Tibial nerve (tissue), 4 donors: ENCODE results near the gene NMT1. TPM values are rescaled to one million over a fixed set of nuclear protein-coding genes. Genes with fewer than 3 reads are reported as not detected.

Experiments
- DNase-seq, 2 donors: peaks; one replicate each; pipeline ENCODE4 v3.0.0-alpha.2; 2019; ENCODE audit warnings: low spot score in 2 of 2
- H3K27ac ChIP-seq, 4 donors: fragments of 200-600 bp; sonication (generic) in 3 of 4; one replicate each; pipeline ENCODE4 v1.5.1; 2017 to 2019; ENCODE audit warnings: mild to moderate bottlenecking in 1 of 4
- H3K27me3 ChIP-seq, 2 donors: fragments of 200-600 bp; sonication (generic) in 1 of 2; one replicate each; pipeline versions ENCODE4 v1.5.1 to v1.6.0; 2017 to 2019
- H3K36me3 ChIP-seq, 3 donors: fragments of 200-600 bp; sonication (generic); one replicate each; pipeline ENCODE4 v1.5.1; 2018 to 2019
- H3K4me1 ChIP-seq, 4 donors: fragments of 200-600 bp; sonication (generic) in 3 of 4; one replicate each; pipeline ENCODE4 v1.5.1; 2017 to 2019
- H3K4me3 ChIP-seq, 4 donors: fragments of 200-600 bp; sonication (generic) in 3 of 4; one replicate each; pipeline ENCODE4 v1.5.1; 2017 to 2019; ENCODE audit warnings: mild to moderate bottlenecking in 1 of 4, moderate library complexity in 1 of 4
- H3K9me3 ChIP-seq, 4 donors: fragments of 200-600 bp; sonication (generic) in 3 of 4; one replicate each; pipeline ENCODE4 v1.5.1; 2017 to 2019
- CTCF ChIP-seq, 5 experiments: fragments of 200-600 bp in 3 of 5; fragments of 450-650 bp in 2 of 5; sonication (generic) in 3 of 5; IDR thresholded peaks; one replicate each; pipeline ENCODE4 v1.5.1; 2016 to 2019; ENCODE audit warnings: antibody characterized with exemption in 5 of 5, mild to moderate bottlenecking in 3 of 5, moderate library complexity in 2 of 5
- EP300 ChIP-seq, 2 donors: sonication (generic); formaldehyde crosslinking; IDR thresholded peaks; one replicate each; pipeline ENCODE4 v1.6.1; 2017; ENCODE audit warnings: antibody characterized with exemption in 2 of 2, mild to moderate bottlenecking in 1 of 2
- POLR2A ChIP-seq, 2 donors: fragments of 450-650 bp; IDR thresholded peaks; one replicate each; pipeline ENCODE4 v1.6.1; 2017; ENCODE audit warnings: antibody characterized with exemption in 2 of 2, mild to moderate bottlenecking in 2 of 2, moderate library complexity in 2 of 2
- WGBS, 2 donors: methylation state at CpG; one replicate each; pipeline ENCODE4 v1.1.5; 2018; 5-methylcytosine and 5-hydroxymethylcytosine counted together
- total RNA-seq, 4 donors: library from RNA; depleted of rRNA; stranded (reverse); fragments of >200 nt; gene quantifications; one replicate each; pipeline ENCODE4 v1.1.0, GENCODE V29; 2016

The NMT1 gene
- total RNA-seq, 4 donors from 2014 or later = 63.2 to 97.9 (median 80.1) TPM

GRCh38 chr17:45118691-45119090 is 57.6 kb downstream of the NMT1 start:
- H3K9me3 ChIP-seq = no peaks in the 10 kb centered on the region
- WGBS, 2 donors = 91 to 93% methylated on average over 17 to 21 of the region's 23 CpGs
- H3K27ac ChIP-seq = no peak overlapping the region
- H3K36me3 ChIP-seq = peaks cover 0 to 68% (median 0%) of the 10 kb centered on the region in 3 donors
- TF ChIP-seq POLR2A (IDR thresholded peaks at IDR 0.05) (no peak), CTCF (IDR thresholded peaks at IDR 0.05) (no peak), EP300 (IDR thresholded peaks at IDR 0.05) (no peak)
- H3K4me3 ChIP-seq = no peak overlapping the region
- no peak for DNase-seq
- peaks cover 0 to 33% (median 2%) of the 10 kb centered on the region in 4 donors for H3K4me1 ChIP-seq
- no peaks in the 10 kb centered on the region for H3K27me3 ChIP-seq

- Histone ChIP-seq H3K9me3 (no peaks in the 10 kb centered on the region), H3K27ac (no peak overlapping the region), H3K4me3 (no peak overlapping the region), H3K36me3 (peaks cover 0 to 58% (median 0%) of the 10 kb centered on the region in 3 donors), H3K4me1 (peaks cover 0 to 41% (median 9%) of the 10 kb centered on the region in 4 donors), H3K27me3 (no peaks in the 10 kb centered on the region)
- no peak for TF ChIP-seq EP300 (IDR thresholded peaks at IDR 0.05)
- TF ChIP-seq CTCF (IDR thresholded peaks at IDR 0.05) = no peak
- 73 to 83% methylated on average over 8 of the region's 8 CpGs for WGBS, 2 donors
- DNase-seq = no peak
Measured at GRCh38 chr17:45119964-45120363, 58.8 kb downstream of the NMT1 start.

GRCh38 chr17:45120558-45120957 is 59.4 kb downstream of the NMT1 start:
- no peak overlapping the region for H3K27ac ChIP-seq
- no peak overlapping the region for H3K4me3 ChIP-seq
- no peak for TF ChIP-seq EP300 (IDR thresholded peaks at IDR 0.05)
- no peak for TF ChIP-seq CTCF (IDR thresholded peaks at IDR 0.05)
- TF ChIP-seq POLR2A (IDR thresholded peaks at IDR 0.05) = no peak
- H3K9me3 ChIP-seq = no peaks in the 10 kb centered on the region
- WGBS, 2 donors = 76 to 86% methylated on average over 15 to 22 of the region's 22 CpGs
- DNase-seq = no peak
- peaks cover 0 to 52% (median 0%) of the 10 kb centered on the region in 3 donors for H3K36me3 ChIP-seq
- no peaks in the 10 kb centered on the region for H3K27me3 ChIP-seq
- H3K4me1 ChIP-seq = peaks cover 0 to 47% (median 9%) of the 10 kb centered on the region in 4 donors

GRCh38 chr17:45121055-45121454 is 59.9 kb downstream of the NMT1 start:
- DNase-seq = no peak
- peaks cover 0 to 49% (median 0%) of the 10 kb centered on the region in 3 donors for H3K36me3 ChIP-seq
- 58 to 73% methylated on average over 37 to 45 of the region's 45 CpGs for WGBS, 2 donors
- H3K27ac ChIP-seq = no peak overlapping the region
- H3K4me1 ChIP-seq = peaks cover 0 to 48% (median 9%) of the 10 kb centered on the region in 4 donors
- no peaks in the 10 kb centered on the region for H3K27me3 ChIP-seq
- no peak overlapping the region for H3K4me3 ChIP-seq
- H3K9me3 ChIP-seq = no peaks in the 10 kb centered on the region
- TF ChIP-seq POLR2A (IDR thresholded peaks at IDR 0.05) (no peak), CTCF (IDR thresholded peaks at IDR 0.05) (no peak)

GRCh38 chr17:45123076-45123770 is 62.1 kb downstream of the NMT1 start:
- TF ChIP-seq POLR2A (IDR thresholded peaks at IDR 0.05) (no peak), CTCF (IDR thresholded peaks at IDR 0.05) (no peak), EP300 (IDR thresholded peaks at IDR 0.05) (no peak)
- H3K4me3 ChIP-seq = no peak overlapping the region
- H3K27ac ChIP-seq = peak overlapping the region in 3 of 4 donors; percentile 5 to 83 (median 76)
- no peak for DNase-seq
- H3K9me3 ChIP-seq = no peaks in the 10 kb centered on the region
- peaks cover 0 to 28% (median 0%) of the 10 kb centered on the region in 3 donors for H3K36me3 ChIP-seq
- H3K27me3 ChIP-seq = no peaks in the 10 kb centered on the region
- 90 to 93% methylated on average over 5 to 6 of the region's 6 CpGs for WGBS, 2 donors
- peaks cover 0 to 67% (median 15%) of the 10 kb centered on the region in 4 donors for H3K4me1 ChIP-seq
